AG04450 (cell line): ENCODE measurements around the gene ITGB3. TPM values are rescaled to one million over a fixed set of nuclear protein-coding genes. Genes with fewer than 3 reads are reported as not detected.

Experiments
- CTCF ChIA-PET: fragments of 300-600, 350-600 bp; formaldehyde crosslinking; extraction: SDS; loops from one replicate; lab custom pipeline; 2022; ENCODE audit warnings: antibody characterized with exemption, inconsistent platforms; lab: Charles Lee
- POLR2A ChIA-PET: fragments of 350-600 bp; formaldehyde crosslinking; extraction: SDS; loops from one replicate; lab custom pipeline; 2021; ENCODE audit warnings: antibody characterized with exemption, inconsistent platforms; lab: Yijun Ruan, JAX
- DNase-seq: peaks from one replicate; pipeline ENCODE4 v3.0.0-alpha.2; 2011; ENCODE audit warnings: low read depth, low spot score
- H3K27ac ChIP-seq: one replicate; pipeline ENCODE4 v1.5.1; 2012; ENCODE audit warnings: low read depth, low read length, control low read depth
- H3K27me3 ChIP-seq: one replicate; pipeline ENCODE4 v1.6.0; 2012; ENCODE audit warnings: low read length; ENCODE audit not compliant: control insufficient read depth, insufficient read depth
- H3K4me3 ChIP-seq: 2 replicates; pipeline ENCODE4 v1.5.1; 2011; ENCODE audit warnings: mild to moderate bottlenecking, low read depth, low read length, control low read depth
- H3K9me3 ChIP-seq: 2 replicates; pipeline ENCODE4 v1.5.1; 2012; ENCODE audit warnings: low read length; ENCODE audit not compliant: control insufficient read depth, insufficient read depth
- polyA plus RNA-seq: library from polyadenylated mRNA; depleted of rRNA; stranded (reverse); fragments of >200 nt; gene quantifications from 2 replicates; pipeline ENCODE4 v1.2.3, GENCODE V29; 2011
- TF ChIP-seq, protein P1 (sequence below): IDR thresholded peaks from 2 replicates; pipeline ENCODE4 v1.5.1; 2011; ENCODE audit warnings: low read depth, low read length, control low read depth, inconsistent platforms

Gene ITGB3
- polyA plus RNA-seq, 1 experiment = 26.2 TPM

DNA sequence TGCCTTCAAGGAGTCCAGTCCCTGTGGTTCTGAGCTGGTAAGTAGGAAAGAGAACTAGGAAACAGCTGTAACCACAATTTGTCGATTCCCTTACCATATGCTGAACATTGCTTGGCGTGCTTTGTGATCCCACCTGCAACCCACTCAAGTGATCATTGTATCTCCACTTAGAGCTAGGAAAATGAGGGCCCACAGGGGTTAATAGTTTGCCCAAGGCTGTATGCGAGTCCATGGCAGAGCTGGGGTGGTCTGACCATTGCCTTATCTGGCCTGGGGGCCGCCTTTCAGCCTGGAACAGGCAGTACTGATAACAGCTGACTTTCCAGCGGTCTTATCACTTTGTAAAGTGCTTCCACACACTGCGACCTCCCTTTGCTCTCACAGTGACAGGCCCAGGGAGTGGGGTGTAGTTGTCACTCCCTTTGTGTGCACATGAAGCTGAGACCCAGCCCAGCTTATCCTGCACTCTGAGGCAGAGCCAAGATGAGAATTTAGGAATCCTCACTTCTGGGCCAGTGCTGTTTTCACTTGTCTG is 34.7 kb upstream of the ITGB3 start:
- TF ChIP-seq, protein P1, sequence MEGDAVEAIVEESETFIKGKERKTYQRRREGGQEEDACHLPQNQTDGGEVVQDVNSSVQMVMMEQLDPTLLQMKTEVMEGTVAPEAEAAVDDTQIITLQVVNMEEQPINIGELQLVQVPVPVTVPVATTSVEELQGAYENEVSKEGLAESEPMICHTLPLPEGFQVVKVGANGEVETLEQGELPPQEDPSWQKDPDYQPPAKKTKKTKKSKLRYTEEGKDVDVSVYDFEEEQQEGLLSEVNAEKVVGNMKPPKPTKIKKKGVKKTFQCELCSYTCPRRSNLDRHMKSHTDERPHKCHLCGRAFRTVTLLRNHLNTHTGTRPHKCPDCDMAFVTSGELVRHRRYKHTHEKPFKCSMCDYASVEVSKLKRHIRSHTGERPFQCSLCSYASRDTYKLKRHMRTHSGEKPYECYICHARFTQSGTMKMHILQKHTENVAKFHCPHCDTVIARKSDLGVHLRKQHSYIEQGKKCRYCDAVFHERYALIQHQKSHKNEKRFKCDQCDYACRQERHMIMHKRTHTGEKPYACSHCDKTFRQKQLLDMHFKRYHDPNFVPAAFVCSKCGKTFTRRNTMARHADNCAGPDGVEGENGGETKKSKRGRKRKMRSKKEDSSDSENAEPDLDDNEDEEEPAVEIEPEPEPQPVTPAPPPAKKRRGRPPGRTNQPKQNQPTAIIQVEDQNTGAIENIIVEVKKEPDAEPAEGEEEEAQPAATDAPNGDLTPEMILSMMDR = no peak
- H3K9me3 ChIP-seq = no peaks in the 10 kb centered on the region
- POLR2A ChIA-PET = interaction anchor here (1.0 kb wide), 1 partner anchor 29 kb away, joined by 4 read pairs; the partner anchor contains the start of gene CDC27
- no peak overlapping the region for H3K27ac ChIP-seq
- no peaks in the 10 kb centered on the region for H3K27me3 ChIP-seq
- DNase-seq = no peak
- H3K4me3 ChIP-seq = no peak overlapping the region
- CTCF ChIA-PET = no interaction called here

DNA sequence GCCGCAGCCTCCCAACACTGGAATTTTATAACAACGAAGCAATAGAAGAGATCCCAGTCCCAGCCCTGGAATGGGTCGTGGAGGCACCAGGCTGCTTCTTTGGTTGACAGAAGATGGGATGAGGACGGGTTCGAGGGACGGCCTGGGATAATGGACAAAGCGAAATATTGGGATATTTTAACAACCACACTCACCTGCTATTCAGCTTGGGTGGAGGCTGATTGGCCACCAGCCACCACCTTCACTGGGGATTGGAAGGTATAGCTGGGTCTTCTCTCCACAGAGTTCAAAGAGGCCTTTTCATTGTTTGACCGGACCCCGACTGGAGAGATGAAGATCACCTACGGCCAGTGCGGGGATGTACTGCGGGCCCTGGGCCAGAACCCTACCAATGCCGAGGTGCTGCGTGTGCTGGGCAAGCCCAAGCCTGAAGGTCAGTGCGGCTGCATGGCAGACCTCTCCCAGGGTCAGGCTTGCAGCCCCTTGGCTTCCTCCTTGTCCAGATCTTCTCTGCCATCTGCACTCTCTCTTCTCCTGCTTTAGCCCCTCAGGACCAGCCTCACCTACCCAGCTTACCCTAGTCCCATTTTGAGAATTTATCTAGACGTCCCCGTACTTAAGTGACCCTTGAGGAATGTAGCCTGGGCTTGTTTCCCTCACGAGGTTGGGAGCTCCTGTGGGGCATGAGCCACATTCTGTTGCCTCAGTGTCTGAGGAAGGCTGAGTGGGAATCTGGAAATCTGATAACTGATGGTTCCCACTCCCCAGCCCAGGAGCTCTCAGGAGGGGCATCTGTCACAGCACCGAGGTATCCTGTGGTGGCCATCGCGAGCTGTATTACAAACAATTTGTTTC is 33.8 kb upstream of the ITGB3 start:
- H3K4me3 ChIP-seq = no peak overlapping the region
- H3K27ac ChIP-seq = no peak overlapping the region
- TF ChIP-seq, protein P1 = no peak
- CTCF ChIA-PET = interaction anchor here (1.0 to 1.2 kb wide), 2 partner anchors 9 to 95 kb away, joined by 3 to 4 read pairs; no protein-coding TSS in a partner anchor
- H3K9me3 ChIP-seq = no peaks in the 10 kb centered on the region
- no peak for DNase-seq
- no peaks in the 10 kb centered on the region for H3K27me3 ChIP-seq
- POLR2A ChIA-PET = interaction anchor here (1.0 kb wide), 1 partner anchor 30 kb away, joined by 4 read pairs; the partner anchor contains the start of gene CDC27

DNA sequence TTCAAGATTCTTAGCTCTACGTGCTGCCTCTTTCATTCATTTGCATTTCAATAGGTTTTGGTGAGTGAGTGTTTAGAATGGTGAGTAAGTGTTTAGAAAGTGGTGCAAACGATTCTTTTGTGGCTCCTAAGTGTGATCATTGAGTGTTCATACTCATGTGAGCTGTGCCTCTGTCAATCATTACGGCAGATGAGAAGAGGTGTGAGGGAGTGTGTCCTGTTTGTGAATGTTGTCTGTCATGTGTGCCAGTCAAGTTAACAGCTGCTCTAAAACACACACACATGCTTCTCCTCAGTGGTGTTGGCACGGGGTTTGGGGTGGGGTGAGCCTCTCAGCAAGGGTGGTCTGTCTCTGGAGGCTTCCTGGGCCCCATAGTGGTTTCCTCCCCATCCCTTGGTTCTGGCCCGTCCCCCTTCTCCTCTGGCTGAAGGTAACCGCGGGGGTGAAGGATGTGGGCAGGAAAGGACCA is 33.1 kb upstream of the ITGB3 start:
- POLR2A ChIA-PET = no interaction called here
- Histone ChIP-seq H3K27ac (no peak overlapping the region), H3K27me3 (no peaks in the 10 kb centered on the region), H3K4me3 (no peak overlapping the region), H3K9me3 (no peaks in the 10 kb centered on the region)
- TF ChIP-seq, protein P1 = no peak
- CTCF ChIA-PET = interaction anchor here (1.0 to 1.2 kb wide), 2 partner anchors 9 to 95 kb away, joined by 3 to 4 read pairs; no protein-coding TSS in a partner anchor
- DNase-seq = no peak

DNA sequence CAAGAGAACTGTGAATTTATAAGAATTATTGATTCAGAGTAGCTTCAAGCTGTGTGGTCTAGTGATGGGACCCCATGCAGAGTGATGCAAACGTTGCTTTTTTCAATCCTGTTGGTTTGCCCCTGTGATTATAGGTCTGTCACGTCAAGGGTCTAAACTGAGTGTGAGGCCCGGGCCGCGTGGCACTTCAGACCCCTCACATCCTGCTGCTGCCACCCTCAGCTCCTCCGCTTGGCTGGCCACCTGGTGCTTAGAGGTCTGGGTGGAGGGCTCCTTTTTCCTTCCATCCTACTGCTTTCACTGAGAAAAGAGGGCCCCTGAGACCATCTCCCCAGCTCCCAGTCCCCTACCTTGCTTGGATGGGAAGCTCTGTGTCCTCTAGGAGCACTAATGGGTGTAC is 32.5 kb upstream of the ITGB3 start:
- Histone ChIP-seq H3K27me3 (no peaks in the 10 kb centered on the region), H3K4me3 (no peak overlapping the region), H3K9me3 (no peaks in the 10 kb centered on the region), H3K27ac (no peak overlapping the region)
- CTCF ChIA-PET = interaction anchor here (1.2 kb wide), 1 partner anchor 8 kb away, joined by 4 read pairs; no protein-coding TSS in a partner anchor
- POLR2A ChIA-PET = no interaction called here
- no peak for DNase-seq
- TF ChIP-seq, protein P1 = no peak

DNA sequence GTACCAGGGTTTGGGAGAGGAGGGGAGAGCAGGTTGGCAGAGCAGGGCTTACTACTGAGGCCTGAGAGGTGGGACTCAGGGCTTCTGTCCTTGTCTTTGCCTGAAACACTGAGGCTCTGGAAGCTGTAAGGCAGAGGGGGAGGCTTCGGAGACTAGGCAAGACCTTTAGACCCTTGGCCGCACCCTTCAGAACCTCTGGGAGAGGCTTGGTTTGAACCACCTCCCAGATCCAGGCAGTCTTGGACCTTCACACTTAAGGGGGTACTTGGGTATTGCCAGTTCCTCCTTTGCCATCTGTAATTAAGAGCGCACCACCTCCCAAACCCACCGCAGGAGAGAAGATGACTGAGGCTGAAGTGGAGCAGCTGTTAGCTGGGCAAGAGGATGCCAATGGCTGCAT is 31.6 kb upstream of the ITGB3 start:
- CTCF ChIA-PET = no interaction called here
- Histone ChIP-seq H3K4me3 (no peak overlapping the region), H3K27ac (no peak overlapping the region), H3K9me3 (no peaks in the 10 kb centered on the region), H3K27me3 (no peaks in the 10 kb centered on the region)
- POLR2A ChIA-PET = no interaction called here
- DNase-seq = no peak
- TF ChIP-seq, protein P1 = no peak
